Uterus (tissue), 4 donors: ENCODE results near the gene TMEM156. TPM values are rescaled to one million over a fixed set of nuclear protein-coding genes. Genes with fewer than 3 reads are reported as not detected.

Experiments
- DNase-seq, 2 donors: peaks; one replicate each; pipeline ENCODE4 v3.0.0-alpha.2; 2019 to 2020
- H3K27ac ChIP-seq, 2 donors: fragments of 200-600 bp; sonication (generic); 1 replicate in 1 of 2; 2 replicates in 1 of 2; pipeline ENCODE4 v1.5.1; 2016 to 2018
- H3K27me3 ChIP-seq, 2 donors: fragments of 200-600 bp; sonication (generic); one replicate each; pipeline ENCODE4 v1.5.1; 2018 to 2019; ENCODE audit warnings: control low read depth in 1 of 2
- H3K36me3 ChIP-seq, 2 donors: fragments of 200-600 bp; sonication (generic); one replicate each; pipeline ENCODE4 v1.5.1; 2019; ENCODE audit warnings: control low read depth in 1 of 2
- H3K4me1 ChIP-seq, 2 donors: fragments of 200-600 bp; sonication (generic); one replicate each; pipeline ENCODE4 v1.5.1; 2018 to 2019; ENCODE audit warnings: control low read depth in 1 of 2
- H3K4me3 ChIP-seq, 2 donors: fragments of 200-600 bp; sonication (generic); 1 replicate in 1 of 2; 2 replicates in 1 of 2; pipeline ENCODE4 v1.5.1; 2018 to 2019; ENCODE audit warnings: mild to moderate bottlenecking in 1 of 2
- H3K9me3 ChIP-seq, 2 donors: fragments of 200-600 bp; sonication (generic); one replicate each; pipeline ENCODE4 v1.5.1; 2019; ENCODE audit warnings: control low read depth in 1 of 2
- CTCF ChIP-seq, 4 experiments: fragments of 200-600 bp in 2 of 4; fragments of 450-650 bp in 2 of 4; sonication (generic) in 2 of 4; IDR thresholded peaks; one replicate each; pipeline ENCODE4 v1.5.1; 2016 to 2019; ENCODE audit warnings: antibody characterized with exemption in 4 of 4, mild to moderate bottlenecking in 2 of 4, moderate library complexity in 1 of 4
- POLR2A ChIP-seq, 2 donors: fragments of 450-650 bp; IDR thresholded peaks; one replicate each; pipeline ENCODE4 v1.6.1; 2016; ENCODE audit warnings: antibody characterized with exemption in 2 of 2, mild to moderate bottlenecking in 1 of 2, moderate library complexity in 1 of 2
- intact Hi-C: fragments of 100-400 bp; cut with DNase I; formaldehyde crosslinking; loops from one replicate; pipeline ENCODE4 v1.15.1; 2023; ENCODE audit warnings: low total_unique reads
- total RNA-seq, 4 donors: library from RNA; depleted of rRNA in 3 of 4; stranded (reverse); fragments of >200 nt in 3 of 4; gene quantifications; one replicate each; pipeline versions ENCODE4 v1.1.0 to v1.2.4, GENCODE V29; 2014 to 2023
- donor health status: DM: yes; HTN: yes; CAD: no.

TMEM156 gene
- total RNA-seq, 4 donors from 2014 or later = 0.37 to 0.41 TPM; not detected in 2

GRCh38 chr4:38923746-38924145, 108.5 kb downstream of the TMEM156 start:
- no peak for DNase-seq
- no peaks in the 10 kb centered on the region for H3K9me3 ChIP-seq
- H3K27me3 ChIP-seq = no peaks in the 10 kb centered on the region
- TF ChIP-seq CTCF (IDR thresholded peaks at IDR 0.05) (no peak), POLR2A (IDR thresholded peaks at IDR 0.05) (no peak)
- H3K27ac ChIP-seq = no peak overlapping the region
- H3K4me1 ChIP-seq = no peaks in the 10 kb centered on the region
- H3K4me3 ChIP-seq = no peak overlapping the region
- intact Hi-C loops = no loop called here
- no peaks in the 10 kb centered on the region for H3K36me3 ChIP-seq

GRCh38 chr4:38921151-38921550, 111.1 kb downstream of the TMEM156 start:
- DNase-seq = no peak
- Histone ChIP-seq H3K4me1 (no peaks in the 10 kb centered on the region), H3K36me3 (no peaks in the 10 kb centered on the region), H3K4me3 (no peak overlapping the region), H3K9me3 (no peaks in the 10 kb centered on the region), H3K27ac (no peak overlapping the region), H3K27me3 (no peaks in the 10 kb centered on the region)
- TF ChIP-seq CTCF (IDR thresholded peaks at IDR 0.05) (no peak), POLR2A (IDR thresholded peaks at IDR 0.05) (no peak)
- intact Hi-C loops = no loop called here

- no peaks in the 10 kb centered on the region for H3K36me3 ChIP-seq
- H3K4me3 ChIP-seq = no peak overlapping the region
- no peaks in the 10 kb centered on the region for H3K27me3 ChIP-seq
- no peaks in the 10 kb centered on the region for H3K4me1 ChIP-seq
- no peak overlapping the region for H3K27ac ChIP-seq
- TF ChIP-seq POLR2A (IDR thresholded peaks at IDR 0.05) = no peak
- TF ChIP-seq CTCF (IDR thresholded peaks at IDR 0.05) = no peak
- intact Hi-C loops = no loop called here
- H3K9me3 ChIP-seq = no peaks in the 10 kb centered on the region
- no peak for DNase-seq
Measured at GRCh38 chr4:38920677-38921076, 111.5 kb downstream of the TMEM156 start.

GRCh38 chr4:38920186-38920585, 112.0 kb downstream of the TMEM156 start:
- Histone ChIP-seq H3K36me3 (no peaks in the 10 kb centered on the region), H3K27ac (no peak overlapping the region), H3K4me1 (no peaks in the 10 kb centered on the region), H3K9me3 (no peaks in the 10 kb centered on the region), H3K4me3 (no peak overlapping the region), H3K27me3 (no peaks in the 10 kb centered on the region)
- intact Hi-C loops = no loop called here
- no peak for DNase-seq
- no peak for TF ChIP-seq CTCF (IDR thresholded peaks at IDR 0.05)
- TF ChIP-seq POLR2A (IDR thresholded peaks at IDR 0.05) = no peak

- DNase-seq = no peak
- Histone ChIP-seq H3K36me3 (no peaks in the 10 kb centered on the region), H3K27ac (no peak overlapping the region)
Measured at GRCh38 chr4:38919494-38919893, 112.7 kb downstream of the TMEM156 start.

More at GRCh38 chr4:38919494-38919893, 112.7 kb downstream of the TMEM156 start:
- Histone ChIP-seq H3K9me3 (no peaks in the 10 kb centered on the region), H3K27me3 (no peaks in the 10 kb centered on the region), H3K4me3 (no peak overlapping the region), H3K4me1 (no peaks in the 10 kb centered on the region)
- intact Hi-C loops = no loop called here
- TF ChIP-seq CTCF (IDR thresholded peaks at IDR 0.05) (no peak), POLR2A (IDR thresholded peaks at IDR 0.05) (no peak)
